Pancreas (tissue), 10 donors: Measurements from ENCODE around the gene GJA10. TPM values are rescaled to one million over a fixed set of nuclear protein-coding genes. Genes with fewer than 3 reads are reported as not detected.

Experiments
- ATAC-seq, 4 donors: fragments of 200-7000 bp; cut with Tn5 transposase; one replicate each; pipeline versions ENCODE4 v1.8.0 to v1.9.1; 2020; ENCODE audit warnings: mild to moderate bottlenecking in 4 of 4, moderate library complexity in 4 of 4
- DNase-seq, 6 donors: peaks; one replicate each; pipeline ENCODE4 v3.0.0-alpha.2; 2020
- FAIRE-seq: peaks from 2 replicates; lab custom pipeline; 2012; peaks lifted over from hg19 to GRCh38; lab: Jason Lieb, UNC
- H3K27ac ChIP-seq, 4 donors: fragments of 200-600 bp; sonication (generic); 1 replicate in 3 of 4; 2 replicates in 1 of 4; pipeline versions ENCODE4 v1.5.0 to v1.8.0; 2020
- H3K27me3 ChIP-seq, 4 donors: fragments of 200-600 bp; one replicate each; pipeline ENCODE4 v1.8.0; 2021
- H3K36me3 ChIP-seq, 3 donors: fragments of 200-600 bp; sonication (generic) in 1 of 3; one replicate each; pipeline versions ENCODE4 v1.5.0 to v1.8.0; 2020 to 2021
- H3K4me1 ChIP-seq, 3 donors: fragments of 200-600 bp; one replicate each; pipeline ENCODE4 v1.8.0; 2021
- H3K4me3 ChIP-seq, 4 donors: fragments of 200-600 bp; sonication (generic) in 2 of 4; one replicate each; pipeline versions ENCODE4 v1.5.0 to v1.8.0; 2020 to 2021
- H3K9me3 ChIP-seq, 4 donors: fragments of 200-600 bp; one replicate each; pipeline ENCODE4 v1.8.0; 2021
- CTCF ChIP-seq, 4 donors: fragments of 200-600 bp; sonication (generic) in 3 of 4; IDR thresholded peaks; one replicate each; pipeline versions ENCODE4 v1.5.0 to v1.8.0; 2021; ENCODE audit warnings: antibody characterized with exemption in 4 of 4
- WGBS, 2 donors: extraction: QIAGEN DNeasy Blood & Tissue Kit; methylation state at CpG; one replicate each; pipeline ENCODE4 v1.1.7; 2013; 5-methylcytosine and 5-hydroxymethylcytosine counted together
- intact Hi-C, 3 donors: fragments of 100-400 bp; cut with DNase I; formaldehyde crosslinking; loops; one replicate each; pipeline versions ENCODE4 v1.11.1 to v1.14.2; 2022
- polyA plus RNA-seq, 2 donors: library from polyadenylated mRNA; stranded (reverse); fragments of 200-250 nt; gene quantifications; one replicate each; pipeline ENCODE4 v1.2.3, GENCODE V29; 2013
- total RNA-seq, 6 donors: library from RNA; stranded (reverse); fragmentation: NEBNext Ultra II Directional in 4 of 6; extraction: Animal tissue kit (Norgen Biotek cat#: 25700) in 4 of 6; gene quantifications; one replicate each; pipeline versions ENCODE4 v1.2.1 to v1.2.4, GENCODE V29; 2021 to 2023
- donor health status: healthy with polysubstance abuse.
- donor health status: DM: no; HTN: no; CAD: no; lungs with moderate emphysema.
- donor health status: DM: no; HTN: no; CAD: no.
- donor health status: control.
- donor health status: control.
- donor health status: Bipolar disorder and iron deficiency.
- donor health status: DM: yes; HTN: yes; CAD: no.
- donor health status: DM: no; HTN: no; CAD: no.
- donor health status: DM: no; HTN: no; CAD: no.
- donor health status: DM: yes; HTN: yes; CAD: no.

GJA10 gene
- total and polyA plus RNA-seq, 8 donors = not detected

- intact Hi-C loops = loop anchor here in 1 of 3 donors (10.0 kb wide), 1 partner anchor 552 kb away; no protein-coding TSS in a partner anchor
- Histone ChIP-seq H3K27me3 (no peaks in the 10 kb centered on the region), H3K4me1 (peaks cover 0 to 3% (median 0%) of the 10 kb centered on the region in 3 donors), H3K36me3 (peaks cover 0 to 5% (median 0%) of the 10 kb centered on the region in 3 donors), H3K9me3 (no peaks in the 10 kb centered on the region), H3K4me3 (no peak overlapping the region), H3K27ac (no peak overlapping the region)
- no peak for ATAC-seq
- WGBS, 2 donors = 83 to 84% methylated on average over 22 of the region's 22 CpGs
- no peak for TF ChIP-seq CTCF (IDR thresholded peaks at IDR 0.05)
- no peak for FAIRE-seq
- no peak for DNase-seq
Measured at GRCh38 chr6:89932245-89932802, 38.1 kb downstream of the GJA10 start.

DNA sequence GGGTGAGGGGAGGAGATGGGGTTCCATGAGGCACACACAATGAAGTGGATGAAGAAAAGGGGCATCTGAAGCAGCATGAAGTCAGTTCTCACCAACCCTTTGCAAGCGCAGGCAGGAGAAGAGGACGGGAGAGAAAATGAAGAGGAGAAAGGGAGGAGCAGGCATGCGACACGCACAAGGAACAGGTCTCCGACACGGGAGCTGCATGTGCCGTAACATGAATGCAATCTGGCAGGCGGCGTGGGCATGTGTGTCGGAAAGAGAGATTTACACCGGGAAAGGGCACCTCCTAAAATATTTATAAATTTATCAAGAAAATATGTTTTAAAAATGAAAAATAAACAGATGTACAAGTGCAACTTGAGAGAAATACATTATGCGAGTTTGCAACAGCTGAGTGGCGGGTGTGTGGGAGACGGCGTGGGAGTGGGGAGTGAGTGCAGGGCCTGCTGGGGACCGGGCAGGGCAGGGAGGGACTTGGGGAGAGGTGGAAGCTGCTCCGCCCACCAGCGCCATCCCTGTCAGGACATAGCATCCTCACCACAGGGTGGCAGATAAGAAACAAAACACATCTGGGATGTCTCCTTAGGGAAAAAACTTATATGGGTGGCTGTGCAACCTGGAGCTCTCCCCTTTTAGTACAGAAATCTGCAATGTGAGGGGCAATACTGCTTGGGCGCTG is 40.6 kb downstream of the GJA10 start:
- no peak for DNase-seq
- ATAC-seq = no peak
- 89 to 91% methylated on average over 19 of the region's 19 CpGs for WGBS, 2 donors
- no peak for TF ChIP-seq CTCF (IDR thresholded peaks at IDR 0.05)
- H3K27ac ChIP-seq = no peak overlapping the region
- H3K4me3 ChIP-seq = no peak overlapping the region
- H3K4me1 ChIP-seq = peaks cover 0 to 3% (median 0%) of the 10 kb centered on the region in 3 donors
- H3K9me3 ChIP-seq = no peaks in the 10 kb centered on the region
- no peak for FAIRE-seq
- H3K27me3 ChIP-seq = no peaks in the 10 kb centered on the region
- intact Hi-C loops = loop anchor here in 2 of 3 donors (5.0 to 10.0 kb wide), 2 partner anchors 547 to 550 kb away; no protein-coding TSS in a partner anchor
- peaks cover 0 to 5% (median 0%) of the 10 kb centered on the region in 3 donors for H3K36me3 ChIP-seq

GRCh38 chr6:89936177-89936576 is 41.9 kb downstream of the GJA10 start:
- WGBS, 2 donors = 93 to 100% methylated on average over 1 of the region's 1 CpG
- FAIRE-seq (no peak), ATAC-seq (no peak), DNase-seq (no peak)
- intact Hi-C loops = loop anchor here in 2 of 3 donors (5.0 to 10.0 kb wide), 2 partner anchors 546 to 549 kb away; no protein-coding TSS in a partner anchor
- Histone ChIP-seq H3K9me3 (no peaks in the 10 kb centered on the region), H3K27me3 (no peaks in the 10 kb centered on the region), H3K36me3 (peaks cover 0 to 5% (median 0%) of the 10 kb centered on the region in 3 donors), H3K4me3 (no peak overlapping the region), H3K4me1 (peaks cover 7% of the 10 kb centered on the region in 3 donors), H3K27ac (no peak overlapping the region)
- no peak for TF ChIP-seq CTCF (IDR thresholded peaks at IDR 0.05)

GRCh38 chr6:89938014-89938413 is 43.7 kb downstream of the GJA10 start:
- DNase-seq (no peak), FAIRE-seq (no peak), ATAC-seq (no peak)
- intact Hi-C loops = loop anchor here in 2 of 3 donors (5.0 to 10.0 kb wide), 2 partner anchors 544 to 547 kb away; no protein-coding TSS in a partner anchor
- Histone ChIP-seq H3K27me3 (no peaks in the 10 kb centered on the region), H3K9me3 (no peaks in the 10 kb centered on the region), H3K4me3 (no peak overlapping the region), H3K36me3 (no peaks in the 10 kb centered on the region), H3K4me1 (peaks cover 11 to 16% (median 16%) of the 10 kb centered on the region in 3 donors), H3K27ac (no peak overlapping the region)
- WGBS, 2 donors = 87 to 92% methylated on average over 12 of the region's 12 CpGs
- no peak for TF ChIP-seq CTCF (IDR thresholded peaks at IDR 0.05)
